ENCODE measurements around the gene CDK2AP2.

- no peak for TF ChIP-seq POLR2A (IDR thresholded peaks at IDR 0.05)
- TF ChIP-seq CTCF (IDR thresholded peaks at IDR 0.05) = no peak
These were observed 15.0 kb upstream of the CDK2AP2 start, which contains the start of gene CABP2 for GRCh38 chr11:67522844-67523555.

Data from Peyer's patch (tissue), 4 donors.